Myocyte (in vitro differentiated cells): Measurements from ENCODE around the gene PCSK4. TPM values are rescaled to one million over a fixed set of nuclear protein-coding genes. Genes with fewer than 3 reads are reported as not detected.

Experiments
- DNase-seq: peaks from one replicate; pipeline ENCODE4 v3.0.0-alpha.2; 2012; ENCODE audit warnings: low read depth
- total RNA-seq: library from RNA; depleted of rRNA; stranded (reverse); fragments of >200 nt; gene quantifications from 2 replicates; pipeline ENCODE4 v1.2.3, GENCODE V29; 2014

Gene PCSK4
- total RNA-seq, 1 donor from 2014 or later, result 8.5 TPM

DNA sequence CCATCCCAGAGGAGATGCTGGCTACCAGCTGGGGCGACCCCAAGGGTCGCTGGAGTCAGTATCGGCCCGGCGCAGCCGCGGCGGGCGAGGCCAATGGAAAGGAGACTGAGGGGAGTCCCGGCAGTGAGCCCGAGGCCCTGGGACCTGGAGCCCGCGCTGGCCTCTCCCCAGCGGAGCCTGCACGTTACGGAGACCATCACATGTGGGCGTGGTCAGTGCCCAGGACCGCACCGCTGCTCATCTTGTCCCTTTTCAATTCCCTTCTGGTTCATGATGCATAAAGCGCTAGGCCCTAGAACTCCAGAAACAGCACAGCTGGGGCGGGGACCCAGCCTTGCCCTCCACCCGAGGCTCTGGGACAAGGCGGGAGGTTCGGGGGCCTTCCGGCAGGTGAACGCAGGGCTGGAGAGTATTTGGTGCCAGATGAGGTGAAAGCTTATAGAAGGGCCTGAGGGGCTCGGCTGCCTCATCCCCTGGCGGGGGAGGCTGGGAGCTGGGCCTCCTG lies 19.1 kb downstream of the PCSK4 start:
- no peak for DNase-seq

GRCh38 chr19:1470305-1471009 lies 19.7 kb downstream of the PCSK4 start:
- DNase-seq, result no peak

- DNase-seq, result no peak
Measured at GRCh38 chr19:1470055-1470304, 20.2 kb downstream of the PCSK4 start.

GRCh38 chr19:1469255-1470054 lies 20.7 kb downstream of the PCSK4 start:
- DNase-seq, result no peak

DNA sequence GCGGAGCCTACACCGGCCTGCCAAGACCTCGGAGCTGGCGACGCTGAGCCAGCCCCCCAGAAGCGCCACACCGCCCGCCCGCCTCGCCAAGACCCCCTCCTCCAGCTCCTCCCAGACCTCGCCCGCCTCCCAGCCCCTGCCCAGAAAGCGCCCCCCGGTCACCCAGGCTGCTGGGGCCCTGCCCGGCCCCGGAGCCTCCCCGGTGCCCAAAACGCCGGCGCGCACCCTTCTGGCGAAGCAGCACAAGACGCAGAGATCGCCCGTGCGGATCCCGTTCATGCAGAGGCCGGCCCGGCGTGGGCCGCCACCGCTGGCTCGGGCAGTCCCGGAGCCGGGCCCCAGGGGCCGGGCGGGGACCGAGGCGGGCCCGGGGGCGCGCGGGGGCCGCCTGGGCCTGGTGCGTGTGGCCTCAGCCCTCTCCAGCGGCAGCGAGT lies 21.3 kb downstream of the PCSK4 start:
- peak; percentile 51 for DNase-seq

- no peak for DNase-seq
Measured at GRCh38 chr19:1468274-1468820, 21.8 kb downstream of the PCSK4 start.

- DNase-seq, result no peak
Measured at GRCh38 chr19:1467490-1468273, 22.5 kb downstream of the PCSK4 start.

GRCh38 chr19:1467215-1467489 lies 23.0 kb downstream of the PCSK4 start:
- no peak for DNase-seq

DNA sequence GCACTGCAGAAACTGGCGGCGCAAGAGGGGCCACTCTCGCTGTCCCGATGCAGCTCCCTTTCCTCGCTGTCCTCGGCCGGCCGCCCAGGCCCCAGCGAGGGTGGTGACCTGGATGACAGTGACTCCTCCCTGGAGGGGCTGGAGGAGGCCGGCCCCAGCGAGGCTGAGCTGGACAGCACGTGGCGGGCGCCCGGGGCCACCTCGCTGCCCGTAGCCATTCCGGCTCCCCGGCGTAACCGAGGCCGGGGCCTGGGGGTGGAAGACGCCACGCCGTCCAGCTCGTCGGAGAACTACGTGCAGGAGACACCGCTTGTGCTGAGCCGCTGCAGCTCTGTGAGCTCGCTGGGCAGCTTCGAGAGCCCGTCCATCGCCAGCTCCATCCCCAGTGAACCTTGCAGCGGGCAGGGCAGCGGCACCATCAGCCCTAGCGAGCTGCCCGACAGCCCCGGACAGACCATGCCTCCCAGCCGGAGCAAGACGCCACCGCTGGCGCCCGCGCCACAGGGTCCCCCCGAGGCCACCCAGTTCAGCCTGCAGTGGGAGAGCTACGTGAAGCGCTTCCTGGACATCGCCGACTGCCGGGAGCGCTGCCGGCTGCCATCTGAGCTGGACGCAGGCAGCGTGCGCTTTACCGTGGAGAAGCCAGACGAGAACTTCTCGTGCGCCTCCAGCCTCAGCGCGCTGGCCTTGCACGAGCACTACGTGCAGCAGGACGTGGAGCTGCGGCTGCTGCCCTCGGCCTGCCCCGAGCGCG lies 23.5 kb downstream of the PCSK4 start:
- DNase-seq, result no peak

- no peak for DNase-seq
Measured at GRCh38 chr19:1466018-1466460, 24.1 kb downstream of the PCSK4 start.

GRCh38 chr19:1465191-1466016 lies 24.7 kb downstream of the PCSK4 start:
- DNase-seq, result no peak

DNA sequence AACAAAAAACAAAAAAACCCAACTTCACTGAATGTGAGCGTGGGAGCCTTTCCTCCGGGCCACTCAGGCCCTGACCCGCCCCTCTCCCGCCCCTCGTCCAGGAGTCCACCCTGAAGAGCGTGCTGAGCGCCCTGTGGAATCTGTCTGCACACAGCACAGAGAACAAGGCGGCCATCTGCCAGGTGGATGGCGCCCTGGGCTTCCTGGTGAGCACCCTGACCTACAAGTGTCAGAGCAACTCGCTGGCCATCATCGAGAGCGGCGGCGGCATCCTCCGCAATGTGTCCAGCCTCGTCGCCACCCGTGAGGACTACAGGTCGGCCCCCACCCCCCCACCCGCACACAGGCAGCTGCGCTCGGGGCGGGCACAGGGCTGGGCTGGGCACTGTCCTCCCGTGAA lies 28.3 kb downstream of the PCSK4 start:
- no peak for DNase-seq

- DNase-seq, result no peak
Measured at GRCh38 chr19:1460033-1460995, 29.8 kb downstream of the PCSK4 start.

DNA sequence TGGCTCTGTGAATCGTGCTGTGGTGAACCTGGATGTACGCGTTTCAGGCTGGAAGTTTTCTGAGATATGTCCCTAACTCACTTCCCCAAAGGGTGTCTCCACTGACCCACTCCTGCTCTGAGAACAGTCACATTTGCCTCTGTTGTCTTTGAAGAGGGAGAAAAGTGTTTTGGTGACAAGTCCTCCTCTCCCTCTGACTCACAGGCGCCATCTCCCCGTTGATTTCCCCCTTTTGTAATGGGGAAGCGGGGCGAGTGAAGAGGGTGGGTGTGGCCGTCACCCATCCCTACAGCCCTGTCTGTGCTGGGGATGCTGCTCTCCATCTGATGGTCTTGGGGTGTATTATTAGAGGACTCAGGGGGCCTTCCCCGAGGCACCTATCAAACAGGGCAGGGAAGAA lies 30.7 kb downstream of the PCSK4 start:
- no peak for DNase-seq

DNA sequence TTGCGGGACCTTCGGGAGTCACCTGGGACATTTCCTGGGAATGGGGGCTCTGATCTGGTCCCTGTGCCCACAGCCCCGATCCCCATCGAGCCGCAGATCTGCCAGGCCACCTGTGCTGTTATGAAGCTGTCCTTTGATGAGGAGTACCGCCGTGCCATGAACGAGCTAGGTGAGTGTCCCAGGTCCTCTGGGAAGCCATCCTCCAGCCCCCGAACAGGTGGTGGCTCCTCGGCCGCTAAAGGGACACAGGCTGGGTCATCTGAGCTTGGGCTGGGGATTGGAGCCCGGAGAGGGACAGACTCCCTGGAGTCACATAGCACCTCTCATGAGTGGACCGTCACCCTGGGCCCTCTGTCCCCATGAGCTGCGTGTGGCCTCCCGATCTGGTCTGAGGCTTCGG lies 32.3 kb downstream of the PCSK4 start:
- DNase-seq, result no peak

- DNase-seq, result no peak
Measured at GRCh38 chr19:1457031-1457739, 33.0 kb downstream of the PCSK4 start.

GRCh38 chr19:1456121-1456900 lies 33.8 kb downstream of the PCSK4 start:
- no peak for DNase-seq
